GM18909 (cell line): ENCODE measurements around the gene USPL1.
A peak's percentile ranks its signal among the peaks of the same experiment; 100 is the strongest.
"Not testable (repeated sequence)": the region's sequence is repeated elsewhere in the genome, so short reads cannot be mapped to it uniquely, and the experiment has no call there.

Experiments used
- ATAC-seq: cut with Tn5 transposase; IDR thresholded peaks from one replicate; pipeline ENCODE4 v1.9.1; 2021; ENCODE audit warnings: mild to moderate bottlenecking; ENCODE audit not compliant: unreplicated experiment, poor library complexity

USPL1 gene

GRCh38 chr13:30617315-30618185 lies at the start of gene USPL1:
Gene USPL1 (plus strand): TSS chr13:30617920. CDS start chr13:30621141, 3,221 bp downstream.
- ATAC-seq, result peak; percentile 88

GRCh38 chr13:30569901-30570576 lies 47.7 kb upstream of the USPL1 start:
- ATAC-seq, result no peak

- ATAC-seq, result no peak
Measured at GRCh38 chr13:30570691-30571090, 47.0 kb upstream of the USPL1 start.

- peak; percentile 78 for ATAC-seq
Measured at GRCh38 chr13:30572859-30573275, 44.9 kb upstream of the USPL1 start.

- no peak for ATAC-seq
Measured at GRCh38 chr13:30576528-30576927, 41.2 kb upstream of the USPL1 start.

GRCh38 chr13:30577401-30577852 lies 40.3 kb upstream of the USPL1 start:
- ATAC-seq, result peak; percentile 81

GRCh38 chr13:30580852-30581502 lies 36.7 kb upstream of the USPL1 start:
- ATAC-seq, result no peak

- no peak for ATAC-seq
Measured at GRCh38 chr13:30581582-30581981, 36.1 kb upstream of the USPL1 start.

- no peak for ATAC-seq
Measured at GRCh38 chr13:30584051-30584731, 33.5 kb upstream of the USPL1 start.

GRCh38 chr13:30585748-30586262 lies 31.9 kb upstream of the USPL1 start:
- ATAC-seq, result no peak

- ATAC-seq, result no peak
Measured at GRCh38 chr13:30587231-30587630, 30.5 kb upstream of the USPL1 start.

- ATAC-seq, result no peak
Measured at GRCh38 chr13:30587739-30588138, 30.0 kb upstream of the USPL1 start.

GRCh38 chr13:30593001-30593400 lies 24.7 kb upstream of the USPL1 start:
- ATAC-seq, result no peak

GRCh38 chr13:30600496-30600895 lies 17.2 kb upstream of the USPL1 start:
- no peak for ATAC-seq

GRCh38 chr13:30601836-30602235 lies 15.9 kb upstream of the USPL1 start:
- no peak for ATAC-seq

GRCh38 chr13:30605052-30605451 lies 12.7 kb upstream of the USPL1 start:
- no peak for ATAC-seq

- not testable (repeated sequence) for ATAC-seq
Measured at GRCh38 chr13:30607186-30607585, 10.5 kb upstream of the USPL1 start.

GRCh38 chr13:30607908-30608307 lies 9.8 kb upstream of the USPL1 start:
- ATAC-seq, result peak; percentile 98

- ATAC-seq, result no peak
Measured at GRCh38 chr13:30608364-30608763, 9.4 kb upstream of the USPL1 start.

- no peak for ATAC-seq
Measured at GRCh38 chr13:30610311-30610710, 7.4 kb upstream of the USPL1 start.
